Stimulated activated naive CD4-positive, alpha-beta T cell (primary cell): ENCODE data around the gene MGAT5B.

Experiments used
- DNase-seq, 6 experiments: peaks; one replicate each; lab custom pipeline; 2025; lab: John Stamatoyannopoulos, UW

The MGAT5B gene

GRCh38 chr17:76903631-76904030 lies 35.4 kb downstream of the MGAT5B start:
- no peak for DNase-seq

- DNase-seq, result no peak
Measured at GRCh38 chr17:76904116-76904515, 35.9 kb downstream of the MGAT5B start.

GRCh38 chr17:76905036-76905435 lies 36.8 kb downstream of the MGAT5B start:
- DNase-seq, result no peak

GRCh38 chr17:76905836-76906235 lies 37.6 kb downstream of the MGAT5B start:
- DNase-seq, result no peak

GRCh38 chr17:76906463-76906862 lies 38.3 kb downstream of the MGAT5B start:
- DNase-seq, result no peak

- DNase-seq, result no peak
Measured at GRCh38 chr17:76907352-76907751, 39.1 kb downstream of the MGAT5B start.

GRCh38 chr17:76909971-76910760 lies 42.0 kb downstream of the MGAT5B start:
- DNase-seq, result peak in 2 of 6 experiments; percentile 12 to 18

- DNase-seq, result no peak
Measured at GRCh38 chr17:76911299-76912017, 43.3 kb downstream of the MGAT5B start.

- no peak for DNase-seq
Measured at GRCh38 chr17:76912421-76913164, 44.4 kb downstream of the MGAT5B start.

GRCh38 chr17:76914937-76915336 lies 46.7 kb downstream of the MGAT5B start:
- no peak for DNase-seq

- no peak for DNase-seq
Measured at GRCh38 chr17:76915840-76916510, 47.8 kb downstream of the MGAT5B start.

GRCh38 chr17:76917829-76918228 lies 49.6 kb downstream of the MGAT5B start:
- DNase-seq, result no peak

- DNase-seq, result no peak
Measured at GRCh38 chr17:76918811-76919210, 50.6 kb downstream of the MGAT5B start.

- no peak for DNase-seq
Measured at GRCh38 chr17:76920364-76921139, 52.3 kb downstream of the MGAT5B start.

GRCh38 chr17:76921340-76922036 lies 53.3 kb downstream of the MGAT5B start:
- DNase-seq, result no peak

GRCh38 chr17:76922084-76922483 lies 53.9 kb downstream of the MGAT5B start:
- no peak for DNase-seq

GRCh38 chr17:76922967-76923366 lies 54.8 kb downstream of the MGAT5B start:
- no peak for DNase-seq

GRCh38 chr17:76923491-76923890 lies 55.3 kb downstream of the MGAT5B start:
- DNase-seq, result no peak

GRCh38 chr17:76924345-76925342 lies 56.4 kb downstream of the MGAT5B start:
- no peak for DNase-seq
